PC-9 (cell line): ENCODE measurements around the gene TSGA10. TPM values are rescaled to one million over a fixed set of nuclear protein-coding genes. Genes with fewer than 3 reads are reported as not detected.

Experiments used
- Bru-seq: library from RNA; stranded (reverse); fragments of 400-500 nt; gene quantifications from one replicate; lab custom pipeline; 2021; lab: Mats Ljungman, UMichigan
- BruChase-seq, 2 experiments: library from RNA; stranded (reverse); fragments of 400-500 nt; gene quantifications; one replicate each; lab custom pipeline; 2021; lab: Mats Ljungman, UMichigan
- BruUV-seq: library from RNA; stranded (reverse); fragments of 400-500 nt; replicated peaks from 2 replicates; lab custom pipeline; 2021; lab: Mats Ljungman, UMichigan
- CTCF ChIA-PET: fragments of 300-600 bp; sonication (Branson Sonifier 250); formaldehyde crosslinking; loops from one replicate; lab custom pipeline; 2022; ENCODE audit warnings: antibody characterized with exemption; lab: Charles Lee
- POLR2A ChIA-PET: fragments of 300-600 bp; sonication (Branson Sonifier 250); formaldehyde crosslinking; loops from one replicate; lab custom pipeline; 2022; ENCODE audit warnings: antibody characterized with exemption; ENCODE audit not compliant: unreplicated experiment; lab: Charles Lee
- DNase-seq, 2 experiments: peaks; one replicate each; pipeline versions ENCODE4 v3.0.0 to v3.0.0-alpha.2; 2015 to 2022; ENCODE audit warnings: mixed read lengths in 1 of 2
- H2AFZ ChIP-seq: fragments of 200-600 bp; sonication (generic); 2 replicates; pipeline ENCODE4 v1.8.1; 2017; ENCODE audit warnings: antibody characterized with exemption
- H3F3A ChIP-seq: fragments of 200-600 bp; sonication (generic); 2 replicates; pipeline ENCODE4 v1.8.1; 2017; ENCODE audit warnings: antibody characterized with exemption, mild to moderate bottlenecking, low read depth; ENCODE audit not compliant: insufficient read depth
- H3K27ac ChIP-seq: fragments of 200-600 bp; sonication (generic); 2 replicates; pipeline ENCODE4 v1.6.1; 2016; ENCODE audit warnings: mixed run types
- H3K27me3 ChIP-seq: fragments of 200-600 bp; sonication (generic); 2 replicates; pipeline ENCODE4 v1.6.1; 2016; ENCODE audit warnings: low read depth, mixed run types; ENCODE audit not compliant: insufficient read depth
- H3K36me3 ChIP-seq: fragments of 200-600 bp; sonication (generic); 2 replicates; pipeline ENCODE4 v1.6.1; 2016; ENCODE audit warnings: low read depth, mixed run types
- H3K4me1 ChIP-seq: fragments of 200-600 bp; sonication (generic); replicated peaks from 2 replicates; pipeline ENCODE4 v1.6.1; 2016; ENCODE audit warnings: mixed run types; ENCODE audit not compliant: insufficient read depth
- H3K4me2 ChIP-seq: fragments of 200-600 bp; sonication (generic); 2 replicates; pipeline ENCODE4 v1.6.1; 2017; ENCODE audit warnings: mixed run types
- H3K4me3 ChIP-seq: fragments of 200-600 bp; sonication (generic); 2 replicates; pipeline ENCODE4 v1.6.1; 2016; ENCODE audit warnings: mixed run types
- H3K79me2 ChIP-seq: fragments of 200-600 bp; sonication (generic); 2 replicates; pipeline ENCODE4 v1.6.1; 2017; ENCODE audit warnings: low read depth, mixed run types
- H3K9me2 ChIP-seq: fragments of 200-600 bp; sonication (generic); 2 replicates; pipeline ENCODE4 v1.8.1; 2017; ENCODE audit warnings: mild to moderate bottlenecking; ENCODE audit not compliant: insufficient read depth
- H3K9me3 ChIP-seq: fragments of 200-600 bp; sonication (generic); 2 replicates; pipeline ENCODE4 v1.8.1; 2016; ENCODE audit warnings: low read depth; ENCODE audit not compliant: insufficient read depth
- H4K20me1 ChIP-seq: fragments of 200-600 bp; sonication (generic); 2 replicates; pipeline ENCODE4 v1.8.1; 2017; ENCODE audit not compliant: insufficient read depth
- EZH2 ChIP-seq: fragments of 200-600 bp; sonication (generic); IDR thresholded peaks from 2 replicates; pipeline ENCODE4 v1.8.0; 2017; ENCODE audit warnings: antibody characterized with exemption, low read depth
- intact Hi-C: fragments of 100-400 bp; cut with micrococcal nuclease; formaldehyde crosslinking; loops from one replicate; pipeline ENCODE4 v1.10.0; 2022; ENCODE audit not compliant: unreplicated experiment
- long read RNA-seq: library from polyadenylated mRNA; stranded (forward); transcript quantifications from one replicate; pipeline ENCODE4 v2.0.0, GENCODE V29; 2022
- total RNA-seq: library from RNA; stranded (reverse); gene quantifications from 2 replicates; pipeline ENCODE4 v1.2.3, GENCODE V29; 2021
- TF ChIP-seq, protein P1 (sequence below): fragments of 200-600 bp; sonication (generic); conservative IDR thresholded peaks from 2 replicates; pipeline ENCODE4 v1.6.1; 2017; ENCODE audit warnings: mixed run types, antibody characterized with exemption, mild to moderate bottlenecking, moderate library complexity

Gene TSGA10, protein sequence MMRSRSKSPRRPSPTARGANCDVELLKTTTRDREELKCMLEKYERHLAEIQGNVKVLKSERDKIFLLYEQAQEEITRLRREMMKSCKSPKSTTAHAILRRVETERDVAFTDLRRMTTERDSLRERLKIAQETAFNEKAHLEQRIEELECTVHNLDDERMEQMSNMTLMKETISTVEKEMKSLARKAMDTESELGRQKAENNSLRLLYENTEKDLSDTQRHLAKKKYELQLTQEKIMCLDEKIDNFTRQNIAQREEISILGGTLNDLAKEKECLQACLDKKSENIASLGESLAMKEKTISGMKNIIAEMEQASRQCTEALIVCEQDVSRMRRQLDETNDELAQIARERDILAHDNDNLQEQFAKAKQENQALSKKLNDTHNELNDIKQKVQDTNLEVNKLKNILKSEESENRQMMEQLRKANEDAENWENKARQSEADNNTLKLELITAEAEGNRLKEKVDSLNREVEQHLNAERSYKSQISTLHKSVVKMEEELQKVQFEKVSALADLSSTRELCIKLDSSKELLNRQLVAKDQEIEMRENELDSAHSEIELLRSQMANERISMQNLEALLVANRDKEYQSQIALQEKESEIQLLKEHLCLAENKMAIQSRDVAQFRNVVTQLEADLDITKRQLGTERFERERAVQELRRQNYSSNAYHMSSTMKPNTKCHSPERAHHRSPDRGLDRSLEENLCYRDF
- total RNA-seq (13.5 and 14.9 TPM in 2 replicates), Bru-seq, nascent RNA (percentile 49 among the genes with signal in this experiment), BruChase-seq, experiment 1, labeled RNA remaining after a 2-hour chase (percentile 61 among the genes with signal in this experiment), BruChase-seq, experiment 2, labeled RNA remaining after a 6-hour chase (percentile 56 among the genes with signal in this experiment)
- long read RNA-seq, partial matches to known transcripts = 6 of 15 reads
- long read RNA-seq, other reads (novel, unspliced or antisense) = 9 of 15 reads

DNA sequence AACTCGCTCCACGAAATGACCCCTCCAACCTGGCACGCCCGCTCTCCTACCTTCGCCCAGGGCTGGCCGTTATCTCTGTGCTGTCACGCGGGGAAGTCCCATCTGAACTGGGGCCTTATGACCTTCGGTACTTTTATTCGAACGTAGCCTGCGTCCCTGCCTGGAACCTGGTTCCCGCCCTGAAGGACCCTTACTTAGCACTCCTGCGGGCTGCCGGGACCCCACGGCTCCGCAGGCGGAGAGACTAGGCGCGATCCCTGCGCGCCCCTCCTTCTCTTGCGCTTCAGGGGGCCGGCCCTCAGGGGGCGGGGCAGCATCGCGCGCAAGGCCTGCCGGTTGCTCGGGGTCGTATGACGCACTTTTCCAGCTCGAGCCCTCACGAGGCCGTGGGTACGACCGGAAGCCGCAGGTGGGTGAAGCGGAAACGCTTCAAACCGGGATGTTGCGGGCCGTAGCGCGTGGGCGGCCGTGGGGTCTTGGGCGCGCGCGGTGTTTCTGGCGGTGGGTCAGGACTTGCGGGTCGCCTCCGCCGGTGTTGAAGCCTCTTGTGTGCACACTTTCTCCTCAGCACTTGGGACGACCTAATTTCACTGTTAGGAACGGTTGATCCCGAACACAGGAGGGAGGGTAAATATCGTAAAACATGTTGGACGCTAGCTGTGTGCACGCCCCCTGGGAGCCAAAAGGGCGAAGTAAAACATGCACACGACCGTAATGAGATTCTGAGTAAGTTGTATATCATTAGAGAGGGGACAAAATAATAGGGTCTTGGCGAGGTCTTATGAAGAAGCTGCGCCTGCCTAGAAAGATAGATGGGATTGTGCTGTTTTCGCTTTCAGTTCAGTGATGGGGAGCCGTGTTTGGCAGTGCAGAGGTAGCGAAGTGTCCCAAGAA, at the start of gene TSGA10, which contains the start of gene LIPT1:
Gene TSGA10, minus strand, starts transcription at position 300 of the 894 bp plus-strand sequence. CDS start 45,503 bp downstream, outside the sequence.
Gene LIPT1, plus strand, starts transcription at position 325 of the 894 bp plus-strand sequence. CDS start 6,991 bp downstream, outside the sequence.
- Histone ChIP-seq H3K27ac (peak within 1 kb of the TSS; percentile 77), H4K20me1 (no peaks in the 10 kb centered on the region), H3K36me3 (peaks cover 11% of the 10 kb centered on the region), H2AFZ (peak within 1 kb of the TSS; percentile 95), H3K9me3 (no peaks in the 10 kb centered on the region), H3K4me1 (peaks cover 18% of the 10 kb centered on the region), H3K4me2 (peak within 1 kb of the TSS; percentile 86), H3K27me3 (no peaks in the 10 kb centered on the region), H3K4me3 (peak within 1 kb of the TSS; percentile 68), H3K79me2 (peaks cover 17% of the 10 kb centered on the region), H3F3A (peaks cover 16% of the 10 kb centered on the region), H3K9me2 (no peaks in the 10 kb centered on the region)
- CTCF ChIA-PET = no interaction called here
- intact Hi-C loops = loop anchor here (1.0 kb wide), 3 partner anchors 14 to 181 kb away; partner anchors contain the start of genes C2orf15, MITD1, MRPL30 and TXNDC9
- TF ChIP-seq, protein P1, sequence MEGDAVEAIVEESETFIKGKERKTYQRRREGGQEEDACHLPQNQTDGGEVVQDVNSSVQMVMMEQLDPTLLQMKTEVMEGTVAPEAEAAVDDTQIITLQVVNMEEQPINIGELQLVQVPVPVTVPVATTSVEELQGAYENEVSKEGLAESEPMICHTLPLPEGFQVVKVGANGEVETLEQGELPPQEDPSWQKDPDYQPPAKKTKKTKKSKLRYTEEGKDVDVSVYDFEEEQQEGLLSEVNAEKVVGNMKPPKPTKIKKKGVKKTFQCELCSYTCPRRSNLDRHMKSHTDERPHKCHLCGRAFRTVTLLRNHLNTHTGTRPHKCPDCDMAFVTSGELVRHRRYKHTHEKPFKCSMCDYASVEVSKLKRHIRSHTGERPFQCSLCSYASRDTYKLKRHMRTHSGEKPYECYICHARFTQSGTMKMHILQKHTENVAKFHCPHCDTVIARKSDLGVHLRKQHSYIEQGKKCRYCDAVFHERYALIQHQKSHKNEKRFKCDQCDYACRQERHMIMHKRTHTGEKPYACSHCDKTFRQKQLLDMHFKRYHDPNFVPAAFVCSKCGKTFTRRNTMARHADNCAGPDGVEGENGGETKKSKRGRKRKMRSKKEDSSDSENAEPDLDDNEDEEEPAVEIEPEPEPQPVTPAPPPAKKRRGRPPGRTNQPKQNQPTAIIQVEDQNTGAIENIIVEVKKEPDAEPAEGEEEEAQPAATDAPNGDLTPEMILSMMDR = peak; percentile 50
- no peak for TF ChIP-seq EZH2
- peak; percentile 81 to 89 for DNase-seq
- POLR2A ChIA-PET = interaction anchor here (0.6 to 1.0 kb wide), 4 partner anchors 14 to 1464 kb away, joined by 3 to 6 read pairs (median 5); partner anchors contain the start of genes C2orf15, EIF5B and TXNDC9
- BruUV-seq = TSS peak; percentile 80

DNA sequence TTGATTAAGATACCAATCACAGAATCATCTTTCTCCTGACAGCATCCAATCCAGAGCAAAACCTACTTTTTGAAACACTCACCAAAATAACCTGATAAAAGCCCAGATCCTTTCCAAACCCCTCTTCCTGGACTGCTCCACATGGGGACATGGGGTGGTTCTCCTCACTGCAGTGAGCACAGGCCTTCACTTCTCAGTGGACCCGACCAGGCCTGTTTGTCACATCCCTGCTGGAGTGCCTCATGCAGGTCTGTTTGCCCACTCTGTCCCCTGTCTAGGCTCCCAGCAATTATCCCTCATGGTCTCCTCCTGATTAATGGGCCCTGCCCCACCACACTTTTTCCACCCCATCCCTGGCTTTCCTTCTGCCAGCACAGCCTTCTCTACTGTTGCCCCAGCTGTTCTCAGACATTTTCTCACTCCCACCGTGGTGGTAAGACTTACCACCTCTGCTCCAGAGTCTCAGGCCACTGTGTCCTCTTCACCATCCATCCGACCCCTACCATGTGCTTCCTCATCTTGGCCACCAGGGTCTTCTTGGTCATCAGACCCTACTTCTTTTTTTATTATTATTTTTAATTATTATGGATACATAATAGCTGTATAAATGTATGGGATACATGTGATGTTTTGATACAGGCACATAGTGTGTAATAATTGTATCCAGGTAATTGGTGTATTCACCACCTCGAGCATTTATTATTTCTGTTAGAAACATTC, 47.4 kb upstream of the TSGA10 start:
- H3K4me3 ChIP-seq = no peak overlapping the region
- H3K27me3 ChIP-seq = no peaks in the 10 kb centered on the region
- peaks cover 14% of the 10 kb centered on the region for H3K9me3 ChIP-seq
- TF ChIP-seq, protein P1 = peak; percentile 34; the same call in 1 of the 2 replicates
- TF ChIP-seq EZH2 = no peak
- H2AFZ ChIP-seq = no peak overlapping the region
- peaks cover 13% of the 10 kb centered on the region for H3K4me1 ChIP-seq
- ChIA-PET CTCF (no interaction called here), POLR2A (interaction anchor here (0.5 kb wide), 1 partner anchor 58 kb away, joined by 3 read pairs; no protein-coding TSS in a partner anchor)
- DNase-seq = no peak
- intact Hi-C loops = no loop called here
- H3F3A ChIP-seq = peaks cover 10% of the 10 kb centered on the region; the same call in 1 of the 2 replicates
- no peak overlapping the region for H3K4me2 ChIP-seq
- no peaks in the 10 kb centered on the region; the same call in 1 of the 2 replicates for H3K36me3 ChIP-seq
- no peaks in the 10 kb centered on the region for H3K9me2 ChIP-seq
- BruUV-seq = TSS peak; percentile 7
- no peaks in the 10 kb centered on the region for H3K79me2 ChIP-seq
- no peaks in the 10 kb centered on the region; the same call in 1 of the 2 replicates for H4K20me1 ChIP-seq
- no peak overlapping the region for H3K27ac ChIP-seq
